CD4-positive, alpha-beta T cell treated with Interleukin-6 for 4 hours (primary cell): ENCODE measurements around the gene SYCE3.

Experiments used
- DNase-seq: peaks from one replicate; pipeline ENCODE4 v3.0.0-alpha.2; 2020; ENCODE audit warnings: mixed read lengths

Gene SYCE3

DNA sequence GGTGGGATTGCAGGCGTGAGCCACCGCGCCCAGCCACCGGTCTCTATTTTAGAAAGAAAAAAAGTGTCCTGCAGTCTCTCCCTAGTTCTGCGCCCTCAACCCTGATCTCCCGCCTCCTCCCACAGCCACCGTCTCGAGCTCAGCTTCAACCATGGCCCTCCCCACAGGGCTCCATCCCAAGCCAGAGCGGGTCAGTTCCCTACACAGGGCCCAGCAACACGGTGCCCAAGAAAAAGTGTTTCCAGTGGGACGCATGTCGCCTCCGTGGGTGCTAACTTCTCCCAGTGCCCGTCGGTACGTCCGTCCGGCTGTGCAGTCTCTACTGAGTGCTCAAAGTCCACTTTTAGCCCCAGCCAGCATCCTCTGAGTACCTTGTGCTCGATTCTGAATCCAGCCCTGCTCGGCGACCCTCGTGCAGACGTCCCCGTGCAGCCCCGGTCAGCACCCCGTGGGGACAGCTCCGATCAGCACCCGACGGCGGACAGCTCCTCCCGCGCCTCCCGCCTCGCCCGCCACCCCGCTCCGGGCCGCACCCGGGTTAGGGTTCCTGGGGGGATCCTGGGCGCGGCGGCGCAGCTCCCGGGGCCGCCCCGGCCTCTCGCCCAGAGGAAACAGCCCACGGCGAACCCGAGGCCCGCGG lies 37.2 kb upstream of the SYCE3 start:
- peak; percentile 63 for DNase-seq

DNA sequence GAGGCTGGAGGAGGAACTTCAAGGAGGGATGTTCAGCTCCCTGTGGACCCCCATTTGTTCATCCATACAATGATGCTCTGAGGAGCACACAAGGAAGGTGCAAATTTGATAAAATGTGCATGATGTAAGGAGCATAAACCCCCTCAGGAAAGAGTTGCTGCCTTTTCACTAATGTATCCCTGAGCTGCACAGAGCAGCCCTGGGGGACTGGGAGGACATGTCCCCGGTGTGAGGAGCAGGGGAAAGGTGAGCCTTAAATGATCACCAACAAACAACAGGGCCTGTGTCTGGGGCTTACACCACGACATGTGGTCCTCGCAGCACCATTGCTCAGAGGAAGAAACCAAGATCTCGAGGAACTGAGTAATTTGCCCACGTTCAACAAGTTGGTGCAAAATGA lies 34.4 kb upstream of the SYCE3 start:
- no peak for DNase-seq

DNA sequence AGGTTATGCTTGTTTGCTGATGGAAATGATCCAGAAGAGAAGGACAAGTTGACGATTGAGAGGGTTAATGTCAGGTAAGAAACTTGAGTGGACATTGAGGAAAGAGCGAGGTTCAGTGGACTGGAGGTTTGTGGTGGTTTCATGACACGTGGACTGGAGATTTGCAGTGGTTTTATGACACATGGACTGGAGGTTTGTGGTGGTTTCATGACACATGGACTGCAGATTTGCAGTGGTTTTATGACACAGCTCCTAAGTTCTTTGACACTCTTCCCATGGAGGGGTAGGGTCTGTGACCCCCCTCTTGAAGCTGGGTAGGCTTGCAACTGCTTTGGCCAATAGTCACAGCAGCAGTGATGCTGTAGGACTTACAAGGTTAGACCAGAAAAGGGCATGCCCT lies 32.5 kb upstream of the SYCE3 start:
- DNase-seq: no peak

DNA sequence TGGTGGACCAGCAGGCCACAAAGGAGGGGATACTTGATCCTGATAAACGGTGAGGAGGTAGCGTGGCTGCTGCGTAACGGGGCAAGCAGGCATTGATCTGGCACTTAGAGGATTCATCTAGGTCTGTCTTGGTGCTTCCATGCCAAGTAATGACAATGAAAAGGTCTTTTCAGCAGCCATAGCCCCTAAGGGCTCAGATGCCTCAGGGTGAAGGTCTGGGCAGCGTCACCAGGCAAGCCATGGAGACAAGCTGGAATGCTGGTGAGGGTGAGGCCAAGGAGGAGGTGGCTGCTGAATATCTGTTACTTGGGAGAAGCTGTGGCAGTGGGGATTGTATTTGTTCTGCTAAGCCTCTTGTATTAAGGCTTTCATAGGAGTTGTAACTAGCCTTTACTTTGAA lies 24.7 kb upstream of the SYCE3 start:
- DNase-seq: no peak

DNA sequence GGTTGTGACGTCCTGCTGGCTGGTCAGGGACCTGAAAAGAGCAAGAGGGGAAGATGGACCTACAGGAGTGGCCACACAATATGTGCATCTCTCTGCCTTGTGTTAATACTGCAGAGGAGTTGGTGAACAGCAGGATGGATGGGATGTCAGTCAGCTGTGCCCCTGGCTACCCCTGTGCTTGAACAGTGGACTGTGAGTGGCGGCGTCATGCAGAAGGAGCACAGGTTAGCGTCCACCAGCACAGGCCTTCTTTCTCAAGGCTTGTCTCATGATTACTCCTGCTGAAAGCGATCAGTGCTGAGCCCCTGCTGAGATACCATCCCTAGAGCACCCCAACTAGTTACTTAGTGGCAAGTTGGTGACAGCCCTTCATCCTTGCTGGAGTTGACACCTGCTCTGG lies 23.7 kb upstream of the SYCE3 start:
- DNase-seq: no peak

DNA sequence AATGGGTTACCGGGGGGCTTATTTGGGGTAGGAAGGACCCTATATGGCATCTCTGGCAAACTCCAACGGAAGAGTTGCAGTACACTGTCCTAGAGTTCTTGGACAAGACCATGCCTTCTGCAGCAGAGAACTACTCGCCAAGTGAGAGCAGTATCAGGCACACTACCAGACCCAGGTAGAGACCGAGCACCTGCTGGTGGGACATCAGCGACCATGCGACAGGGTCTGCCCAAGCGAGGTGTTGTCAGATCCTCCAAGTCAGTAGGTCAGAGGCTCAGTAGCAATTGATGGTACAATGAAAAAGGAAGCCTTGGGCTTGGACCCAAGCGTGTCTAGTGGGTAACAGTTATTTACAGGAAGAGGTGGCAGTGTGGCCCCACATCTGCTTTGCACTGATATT lies 23.1 kb upstream of the SYCE3 start:
- no peak for DNase-seq

DNA sequence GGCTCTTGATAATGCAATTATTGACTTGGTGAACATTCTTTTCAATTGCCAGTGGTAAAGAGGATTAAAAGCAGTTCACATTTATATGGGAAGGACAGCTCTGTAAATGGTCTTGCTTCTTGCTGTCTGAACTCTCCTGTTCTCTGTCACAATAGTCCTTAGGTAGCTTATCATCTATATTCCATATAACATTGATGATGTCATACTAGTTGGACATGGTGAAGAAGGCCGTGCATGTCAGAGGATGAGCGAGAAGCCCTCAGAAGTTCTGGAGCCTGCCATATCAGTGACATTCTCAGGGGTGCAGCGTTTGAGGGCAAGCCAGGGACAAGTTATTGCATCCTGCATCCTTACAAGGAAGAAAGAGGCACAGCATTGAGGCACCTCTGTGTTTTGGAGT lies 22.5 kb upstream of the SYCE3 start:
- DNase-seq: no peak

DNA sequence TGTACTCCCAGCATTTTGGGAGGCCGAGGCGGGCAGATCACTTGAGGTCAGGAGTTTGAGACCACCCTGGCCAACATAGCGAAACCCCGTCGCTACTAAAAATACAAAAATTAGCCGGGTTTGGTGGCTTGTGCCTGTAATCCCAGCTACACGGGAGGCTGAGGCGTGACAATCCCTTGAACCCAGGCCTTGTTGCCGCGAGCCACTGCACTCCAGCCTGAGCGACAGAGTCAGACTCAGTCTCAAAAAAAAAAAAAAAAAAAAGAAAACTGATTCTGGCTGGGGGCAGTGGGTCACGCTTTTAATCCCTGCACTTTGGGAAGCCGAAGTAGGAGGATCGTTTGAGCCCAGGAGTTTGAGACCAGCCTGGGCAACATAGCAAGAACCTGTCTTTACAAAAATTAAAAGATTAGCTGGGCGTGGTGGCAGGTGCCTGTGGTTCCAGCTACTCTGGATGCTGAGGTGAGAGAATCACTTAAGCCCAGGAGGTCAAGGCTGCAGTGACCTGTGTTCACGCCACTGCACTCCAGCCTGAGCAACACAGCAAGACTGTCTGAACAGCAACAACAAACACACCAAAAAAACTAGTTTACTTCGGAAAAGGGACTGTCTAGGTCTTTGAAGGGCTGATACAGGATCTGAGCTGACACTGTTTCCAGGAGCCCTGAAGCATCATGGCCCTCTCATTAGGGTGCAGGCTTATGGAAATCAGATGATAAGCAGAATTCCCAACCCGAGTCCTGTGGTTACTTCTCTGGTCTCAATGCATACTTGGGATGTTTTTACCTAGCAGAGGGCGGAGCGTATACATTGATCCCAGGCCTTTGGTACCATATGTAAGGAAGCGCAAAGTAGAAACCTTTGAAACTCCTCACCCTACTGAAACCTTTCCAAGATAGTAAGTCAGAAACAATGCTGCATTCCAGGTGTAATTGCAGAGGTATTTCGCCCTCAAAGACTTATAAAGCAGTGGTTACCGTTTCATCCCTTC lies 21.7 kb upstream of the SYCE3 start:
- DNase-seq: no peak

DNA sequence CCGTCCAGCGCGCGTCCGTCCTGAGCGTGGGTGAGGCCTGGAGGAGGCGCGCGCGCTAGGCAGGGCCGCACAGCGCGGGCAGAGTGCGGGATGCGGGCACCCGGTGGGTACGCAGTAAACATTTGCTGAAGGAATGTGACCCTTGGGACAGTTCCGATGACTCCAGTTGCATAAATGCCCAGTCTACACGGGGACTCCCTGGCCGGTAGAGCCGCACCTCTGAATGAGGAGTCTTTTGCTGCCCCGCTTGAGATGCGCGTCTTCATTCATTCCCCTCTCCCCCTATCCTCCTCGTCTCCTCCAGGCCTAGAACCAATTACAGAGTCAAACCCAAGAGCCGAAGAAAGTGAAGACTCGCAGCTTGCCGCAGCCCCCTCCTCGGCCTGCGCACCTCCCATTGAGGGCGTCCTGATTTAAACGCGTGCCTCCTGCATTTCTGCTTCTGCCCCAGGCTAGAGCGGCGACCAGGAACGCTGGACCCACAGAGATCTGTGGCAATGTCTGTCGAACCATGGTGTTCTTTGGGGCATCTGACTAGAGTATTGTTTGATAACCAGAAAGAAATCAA lies 20.7 kb upstream of the SYCE3 start:
- DNase-seq: no peak

DNA sequence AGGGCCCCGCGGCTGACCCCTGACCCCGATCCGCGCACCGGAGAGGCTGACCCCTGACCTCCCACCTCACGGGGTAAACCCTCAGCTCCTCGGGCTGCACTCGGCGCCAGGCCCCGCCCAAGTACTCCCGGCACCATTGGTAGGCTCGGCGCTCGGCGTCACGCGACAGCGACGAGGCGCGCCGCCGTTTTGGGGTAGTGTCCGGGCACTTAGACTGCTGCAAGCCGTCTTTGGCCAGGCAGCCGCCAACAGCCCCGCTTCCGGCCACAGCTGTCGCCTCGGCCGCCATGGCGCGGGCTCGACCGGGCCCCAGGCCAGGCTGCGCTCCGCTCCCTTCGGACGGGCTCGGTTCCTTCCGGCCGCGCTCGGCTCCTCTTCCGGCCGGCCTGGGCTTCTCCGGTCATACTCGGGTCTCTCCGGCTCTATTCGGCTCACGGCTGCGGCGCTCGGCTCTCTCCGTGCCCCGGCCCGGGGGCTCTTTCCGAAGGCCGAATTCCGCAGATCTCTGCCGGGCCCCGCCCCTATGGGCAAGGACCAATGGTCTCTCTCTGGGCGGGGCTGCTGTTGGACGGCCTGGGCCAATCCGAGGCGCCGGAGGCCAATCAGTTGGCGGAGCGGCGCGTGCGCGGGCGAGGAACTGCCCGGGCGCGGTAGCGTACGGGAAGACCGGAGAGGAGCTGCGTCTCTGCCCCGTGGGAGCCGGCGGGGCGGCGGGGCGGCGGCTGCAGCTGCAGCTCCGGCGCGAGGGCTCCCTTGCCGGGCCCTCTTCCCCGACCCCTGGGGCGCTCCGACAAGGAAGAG lies 20.0 kb upstream of the SYCE3 start, which contains the start of gene CHKB:
TSS of gene CHKB (minus strand) at position 357 of the 801 bp plus-strand sequence. CDS start at position 289, 68 bp downstream.
- peak; percentile 99 for DNase-seq

DNA sequence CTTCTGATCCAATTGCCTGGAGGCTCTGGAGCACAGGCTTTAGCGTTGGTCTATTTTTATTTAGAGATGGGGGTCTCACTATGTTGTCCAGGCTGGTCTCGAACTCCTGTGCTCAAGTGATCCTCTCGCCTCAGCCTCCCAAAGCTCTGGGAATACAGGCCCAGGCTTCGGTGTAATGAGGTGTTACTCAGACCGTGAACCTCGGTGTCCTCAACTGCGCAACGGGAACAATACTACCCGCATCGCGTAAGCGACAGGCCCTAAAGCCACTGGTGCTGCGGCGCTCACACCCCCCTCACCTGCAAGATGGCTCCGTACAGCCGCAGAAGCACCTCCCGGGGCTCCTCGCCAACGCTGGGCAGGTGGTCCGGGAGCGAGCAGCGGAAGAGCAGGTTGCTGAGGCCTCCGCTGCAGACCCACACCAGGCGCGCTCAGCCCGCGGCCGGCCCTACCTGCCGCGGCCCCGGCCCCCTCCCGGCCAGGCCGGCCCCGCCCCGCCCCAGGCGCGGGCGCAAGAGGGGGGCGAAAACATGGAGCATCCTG lies 19.3 kb upstream of the SYCE3 start:
- DNase-seq: peak; percentile 50

DNA sequence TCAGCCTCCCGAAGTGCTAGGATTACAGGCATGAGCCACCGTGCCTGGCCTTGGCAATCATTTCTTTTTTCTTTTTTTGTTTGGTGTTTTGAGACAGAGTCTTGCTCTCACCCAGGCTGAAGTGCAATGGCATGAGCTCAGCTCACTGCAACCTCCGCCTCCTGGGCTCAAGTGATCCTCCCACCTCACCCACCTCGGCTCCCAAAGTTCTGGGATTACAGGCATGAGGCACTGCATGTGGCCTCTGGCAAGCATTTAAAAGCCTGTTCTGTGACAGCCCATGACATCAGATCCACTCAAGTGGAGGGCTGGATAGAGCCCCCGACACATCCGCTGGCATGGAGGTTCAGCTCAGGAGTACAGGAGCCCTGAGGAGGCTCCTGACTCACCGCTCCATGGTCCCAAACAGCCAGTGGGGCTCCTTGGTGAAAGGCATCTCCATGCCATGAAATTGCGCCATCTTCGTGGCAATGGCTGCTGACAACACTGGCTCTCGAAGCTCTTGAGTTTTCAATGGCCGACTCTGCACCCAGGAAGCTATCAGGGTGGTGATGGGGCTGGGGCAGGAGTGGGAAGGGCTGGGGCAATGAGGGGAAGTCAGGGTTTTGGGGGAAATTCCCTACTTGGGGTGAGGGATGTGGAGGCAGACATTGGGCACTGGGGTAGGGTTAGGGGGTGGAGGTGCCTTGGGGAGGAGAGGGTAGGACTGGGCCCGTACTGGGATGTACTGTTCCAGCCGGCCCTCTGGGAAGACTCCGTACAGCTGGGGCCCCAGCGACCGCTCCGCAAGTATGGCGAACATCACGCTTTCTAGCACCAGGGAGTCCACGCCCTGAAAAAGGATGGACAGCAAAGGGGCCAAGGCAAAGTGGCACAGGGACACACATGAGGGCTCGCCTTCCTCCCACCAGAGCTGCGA lies 18.6 kb upstream of the SYCE3 start:
- no peak for DNase-seq

DNA sequence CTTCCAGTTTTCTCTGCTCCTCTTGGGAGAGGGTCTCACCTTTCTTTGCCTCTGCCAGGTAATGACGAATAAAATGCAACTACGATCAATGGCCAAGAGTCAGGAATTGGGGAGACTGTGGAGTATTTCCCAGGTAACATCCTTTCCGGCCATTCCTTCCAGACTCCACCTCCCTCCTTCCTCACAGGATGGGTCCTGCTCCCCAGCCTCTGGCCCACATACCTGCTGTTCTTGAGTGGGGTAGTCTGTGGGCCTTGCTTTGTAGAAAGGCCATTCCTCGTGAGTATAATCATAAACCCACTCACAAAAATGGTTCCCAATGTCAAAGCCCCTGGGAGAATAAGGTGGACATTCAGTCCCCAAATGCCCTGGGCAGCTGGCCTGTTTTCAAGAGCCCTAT lies 17.0 kb upstream of the SYCE3 start:
- DNase-seq: no peak

DNA sequence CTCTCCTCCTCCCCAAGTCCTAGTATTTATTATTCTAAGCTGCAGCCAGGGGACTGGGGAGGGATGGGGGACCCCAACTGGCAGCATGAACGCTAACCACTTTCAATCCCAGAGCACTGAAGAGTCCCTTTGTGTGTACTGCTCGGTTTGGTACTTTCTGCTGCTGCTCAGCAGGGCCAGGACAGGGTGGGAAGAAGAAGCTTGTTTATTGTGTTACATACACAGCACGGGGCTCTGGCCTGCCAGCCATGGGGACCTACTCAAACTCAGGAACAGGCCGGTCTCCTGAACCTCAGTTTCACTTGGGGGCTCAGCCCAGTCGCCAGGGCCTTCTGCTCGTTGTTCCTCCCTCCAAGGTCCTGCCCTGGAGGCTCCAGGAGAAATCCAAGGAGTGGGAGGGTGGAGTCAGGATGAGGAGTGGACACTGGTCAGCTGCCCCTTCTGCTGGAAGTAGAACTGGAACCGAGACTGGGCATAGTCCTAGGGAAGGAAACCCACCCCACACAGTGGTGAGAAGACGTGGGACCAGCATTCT lies 16.1 kb upstream of the SYCE3 start:
- no peak for DNase-seq

DNA sequence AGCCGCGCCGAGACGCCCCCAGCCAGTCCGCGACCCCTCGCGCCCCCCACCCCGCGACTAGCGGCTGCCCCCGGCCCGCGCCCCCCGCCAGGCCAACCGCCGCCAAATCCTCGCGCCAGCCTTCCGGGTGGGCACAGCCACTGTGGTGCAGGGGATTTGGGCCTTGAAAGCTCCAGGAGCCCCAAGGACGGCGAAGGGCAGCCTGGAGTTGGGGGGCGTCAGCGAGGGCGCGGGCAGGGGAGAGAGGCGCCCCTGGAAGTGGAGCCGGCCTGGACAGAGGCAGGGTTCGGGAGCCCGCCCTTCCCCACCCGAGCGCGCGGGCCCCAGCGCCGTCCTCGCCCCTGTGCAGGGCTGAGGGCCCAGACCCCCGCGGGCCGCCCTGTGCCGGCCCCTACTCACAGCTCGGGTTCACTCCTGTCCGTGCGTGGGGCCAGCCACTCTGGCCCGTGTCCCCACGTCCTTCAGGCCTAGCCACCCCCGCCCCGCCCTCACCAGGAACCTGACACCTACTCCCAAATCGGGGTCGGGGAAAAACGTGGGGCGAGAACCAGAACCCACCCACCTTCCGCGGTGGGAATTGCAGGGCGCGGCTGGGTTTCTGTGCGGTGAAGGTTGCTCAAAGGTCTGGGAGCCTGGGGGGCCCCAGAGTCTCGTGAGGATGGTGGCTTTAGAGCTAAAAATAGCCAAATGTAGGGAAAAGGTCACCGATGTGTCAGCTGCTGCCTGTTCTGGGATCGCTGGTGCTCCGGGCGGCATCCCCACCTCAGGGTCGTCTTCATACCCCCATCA lies 15.5 kb upstream of the SYCE3 start, which contains the start of gene CPT1B:
TSS of gene CPT1B (minus strand) at position 441 of the 789 bp plus-strand sequence. CDS start 512 bp downstream, outside the sequence.
- no peak for DNase-seq

DNA sequence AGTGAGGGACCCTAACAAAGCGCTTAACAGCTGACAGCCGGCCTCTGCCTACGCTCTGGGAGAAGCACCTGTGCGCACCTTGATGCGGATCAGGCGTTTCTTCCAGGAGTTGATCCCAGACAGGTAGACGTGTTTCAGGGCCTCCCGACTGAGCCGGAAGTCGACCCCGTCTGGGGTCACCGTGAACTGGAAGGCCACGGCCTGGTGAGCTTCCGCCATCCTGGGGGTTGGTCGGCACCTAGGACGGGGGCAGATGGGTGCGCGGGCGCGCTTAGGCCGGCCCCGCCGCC lies 14.9 kb upstream of the SYCE3 start:
- no peak for DNase-seq

DNA sequence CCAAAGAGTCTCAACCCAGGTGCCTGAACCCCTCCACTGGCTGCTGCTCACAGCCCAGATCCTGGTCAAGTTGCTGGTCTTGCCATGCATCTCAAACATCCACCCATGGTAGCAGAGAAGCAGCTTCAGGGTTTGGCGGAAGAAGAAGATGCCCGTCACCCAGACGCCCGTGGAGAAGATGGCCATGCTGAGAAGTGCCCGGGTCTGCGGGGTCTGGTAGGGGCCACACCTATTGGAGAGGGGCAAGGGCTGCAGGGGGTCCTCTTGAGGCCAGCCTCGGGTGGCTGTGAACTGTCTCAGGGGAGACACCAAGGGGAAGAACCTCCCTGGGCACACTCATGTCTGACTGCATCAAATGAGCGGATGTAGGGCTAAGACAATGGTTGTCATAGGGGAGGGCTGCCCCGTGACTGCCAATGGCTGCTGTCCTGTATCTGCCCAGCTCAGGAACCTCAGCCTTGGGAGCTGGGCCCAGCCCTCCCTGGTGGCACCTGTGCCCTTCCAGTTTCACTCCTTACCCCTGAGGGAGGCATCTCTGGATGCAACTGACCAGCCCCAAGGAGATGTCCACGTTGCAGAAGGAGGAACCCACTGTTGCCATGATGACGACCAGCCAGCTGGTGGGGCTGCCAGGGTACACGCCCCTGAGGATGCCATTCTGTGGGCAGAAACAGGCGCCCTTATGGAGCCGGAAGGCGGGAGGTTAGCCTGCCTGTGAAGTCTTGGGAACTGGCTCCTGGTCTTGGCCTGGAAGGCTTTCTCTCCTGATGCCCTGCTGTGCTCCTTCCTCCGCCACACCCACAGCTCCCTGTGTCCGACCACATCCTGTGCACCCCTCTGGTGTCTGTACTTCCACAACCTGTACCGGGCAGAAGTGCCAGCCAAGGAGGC lies 14.3 kb upstream of the SYCE3 start:
- peak; percentile 20 for DNase-seq

DNA sequence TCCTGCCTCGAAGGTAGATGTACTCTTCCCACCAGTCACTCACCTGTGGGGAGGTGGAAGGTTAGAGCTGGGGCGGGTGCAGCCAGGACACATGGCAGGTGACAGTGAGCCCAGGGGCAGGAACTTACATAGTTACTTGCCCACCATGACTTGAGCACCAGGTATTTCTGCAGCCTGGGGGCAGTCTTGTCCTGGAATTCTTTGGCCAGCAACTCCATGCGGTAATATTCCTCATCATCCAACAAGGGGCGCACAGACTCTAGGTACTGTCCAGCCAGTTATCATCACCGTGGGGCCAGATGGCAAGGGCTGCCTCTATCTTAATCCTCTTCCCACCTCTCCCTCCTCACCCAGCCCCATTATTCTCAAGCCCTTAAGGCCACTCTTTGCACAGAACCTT lies 13.4 kb upstream of the SYCE3 start:
- no peak for DNase-seq

DNA sequence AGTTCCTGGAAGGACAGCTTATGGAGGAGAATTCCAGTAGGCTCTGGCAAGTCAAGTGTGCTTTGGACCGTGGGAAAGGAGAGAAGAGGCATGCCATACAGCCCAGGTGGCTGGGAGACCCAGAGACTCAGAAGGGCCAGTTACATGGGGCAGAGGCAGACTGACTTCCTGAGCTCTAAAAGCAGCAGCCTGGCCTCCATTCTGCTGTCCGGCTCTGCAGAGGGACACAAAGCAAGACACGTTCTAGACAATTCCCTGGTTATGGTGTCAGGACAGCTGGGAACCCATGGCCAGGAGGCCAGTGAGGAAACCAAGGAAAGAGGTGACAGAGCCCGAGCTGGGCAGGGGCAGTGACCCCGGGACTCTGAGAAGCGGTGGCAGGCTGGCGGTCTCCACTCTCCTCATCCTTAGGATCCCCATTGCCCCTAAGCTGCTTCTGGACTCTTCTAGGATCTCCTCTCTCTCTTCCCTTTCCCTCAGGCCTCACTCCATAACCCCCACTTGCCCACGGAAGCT lies 12.8 kb upstream of the SYCE3 start:
- DNase-seq: no peak
